Measurements from ENCODE around the gene ZBED3.

Gene ZBED3

GRCh38 chr5:77032635-77033034 is 54.5 kb downstream of the ZBED3 start:
- intact Hi-C loops (cut with DNase I; ENCODE audit: low total_unique reads) = no loop called here
- TF ChIP-seq CTCF (IDR thresholded peaks at IDR 0.05) = no peak

GRCh38 chr5:77031891-77032290 is 55.2 kb downstream of the ZBED3 start:
- Histone ChIP-seq H3K4me1 (peaks cover 0 to 24% (median 13%) of the 10 kb centered on the region in 4 donors), H3K27me3 (no peaks in the 10 kb centered on the region), H3K9me3 (no peaks in the 10 kb centered on the region), H3K27ac (no peak overlapping the region), H3K4me3 (no peak overlapping the region), H3K36me3 (peaks cover 3 to 22% (median 8%) of the 10 kb centered on the region in 3 donors)
- DNase-seq = no peak
- intact Hi-C loops (cut with DNase I; ENCODE audit: low total_unique reads) = no loop called here
- TF ChIP-seq CTCF (IDR thresholded peaks at IDR 0.05) = no peak

More at GRCh38 chr5:77032635-77033034, 54.5 kb downstream of the ZBED3 start:
- peaks cover 0 to 24% (median 13%) of the 10 kb centered on the region in 4 donors for H3K4me1 ChIP-seq
- DNase-seq = no peak
- no peak overlapping the region for H3K4me3 ChIP-seq
- peaks cover 8 to 29% (median 9%) of the 10 kb centered on the region in 3 donors for H3K36me3 ChIP-seq
- no peaks in the 10 kb centered on the region for H3K27me3 ChIP-seq
- no peak overlapping the region for H3K27ac ChIP-seq
- H3K9me3 ChIP-seq = no peaks in the 10 kb centered on the region

GRCh38 chr5:77030097-77031071 is 56.7 kb downstream of the ZBED3 start, which contains the start of gene AGGF1:
Gene AGGF1, plus strand, starts transcription at chr5:77030404. Its CDS starts 363 bp downstream, at chr5:77030767.
- H3K4me1 ChIP-seq = peaks cover 0 to 24% (median 13%) of the 10 kb centered on the region in 4 donors
- peak within 1 kb of the TSS; percentile 92 to 97 for H3K4me3 ChIP-seq
- intact Hi-C loops (cut with DNase I; ENCODE audit: low total_unique reads) = no loop called here
- H3K27ac ChIP-seq = peak within 1 kb of the TSS; percentile 95
- no peaks in the 10 kb centered on the region for H3K9me3 ChIP-seq
- H3K27me3 ChIP-seq = no peaks in the 10 kb centered on the region
- peaks cover 0 to 7% (median 3%) of the 10 kb centered on the region in 3 donors for H3K36me3 ChIP-seq
- no peak for TF ChIP-seq CTCF (IDR thresholded peaks at IDR 0.05)
- peak; percentile 93 to 95 for DNase-seq

- intact Hi-C loops (cut with DNase I; ENCODE audit: low total_unique reads) = no loop called here
- H3K4me3 ChIP-seq = peak overlapping the region; percentile 92 to 97
- peaks cover 0 to 24% (median 13%) of the 10 kb centered on the region in 4 donors for H3K4me1 ChIP-seq
- peak overlapping the region; percentile 95 for H3K27ac ChIP-seq
- peaks cover 0 to 2% (median 0%) of the 10 kb centered on the region in 3 donors for H3K36me3 ChIP-seq
- no peak for TF ChIP-seq CTCF (IDR thresholded peaks at IDR 0.05)
- H3K9me3 ChIP-seq = no peaks in the 10 kb centered on the region
- no peak for DNase-seq
- H3K27me3 ChIP-seq = no peaks in the 10 kb centered on the region
Observed at GRCh38 chr5:77029376-77029885, 57.7 kb downstream of the ZBED3 start.

- peaks cover 0 to 24% (median 13%) of the 10 kb centered on the region in 4 donors for H3K4me1 ChIP-seq
- H3K27me3 ChIP-seq = no peaks in the 10 kb centered on the region
- H3K4me3 ChIP-seq = no peak overlapping the region
- H3K9me3 ChIP-seq = no peaks in the 10 kb centered on the region
- H3K36me3 ChIP-seq = no peaks in the 10 kb centered on the region
- no peak overlapping the region for H3K27ac ChIP-seq
- DNase-seq = no peak
- TF ChIP-seq CTCF (IDR thresholded peaks at IDR 0.05) = no peak
- intact Hi-C loops (cut with DNase I; ENCODE audit: low total_unique reads) = no loop called here
Observed at GRCh38 chr5:77028631-77029375, 58.3 kb downstream of the ZBED3 start.

All from tibial artery (tissue), 4 donors.